Stimulated activated naive CD8-positive, alpha-beta T cell treated with anti-CD3 and anti-CD28 coated beads, Interleukin-15, Interleukin-2, amounts not matched to agents 100 ng/mL and 50 ng/mL, for 24 hours (primary cell): ENCODE measurements around the gene LIFR.

ENCODE experiments used
- H3K27ac Mint-ChIP-seq: one replicate; pipeline ENCODE4 v1.8.0; 2021; ENCODE audit warnings: mild to moderate bottlenecking, mixed read lengths
- H3K27me3 Mint-ChIP-seq: one replicate; pipeline ENCODE4 v1.8.0; 2021; ENCODE audit warnings: mixed read lengths
- H3K36me3 Mint-ChIP-seq: one replicate; pipeline ENCODE4 v1.8.0; 2021; ENCODE audit warnings: low read depth, mixed read lengths
- H3K4me1 Mint-ChIP-seq: one replicate; pipeline ENCODE4 v1.8.0; 2021; ENCODE audit warnings: low read depth, mixed read lengths
- H3K4me3 Mint-ChIP-seq: one replicate; pipeline ENCODE4 v1.8.0; 2021; ENCODE audit warnings: mild to moderate bottlenecking, mixed read lengths
- H3K9me3 Mint-ChIP-seq: one replicate; pipeline ENCODE4 v1.8.0; 2021; ENCODE audit warnings: mixed read lengths

The LIFR gene

GRCh38 chr5:38543886-38544285 is 12.6 kb downstream of the LIFR start:
- H3K27ac Mint-ChIP-seq = no peak overlapping the region
- no peaks in the 10 kb centered on the region for H3K9me3 Mint-ChIP-seq
- H3K4me1 Mint-ChIP-seq = no peaks in the 10 kb centered on the region
- no peaks in the 10 kb centered on the region for H3K36me3 Mint-ChIP-seq
- H3K27me3 Mint-ChIP-seq = peaks cover 24% of the 10 kb centered on the region
- no peak overlapping the region for H3K4me3 Mint-ChIP-seq

GRCh38 chr5:38543074-38543473 is 13.4 kb downstream of the LIFR start:
- no peak overlapping the region for H3K27ac Mint-ChIP-seq

GRCh38 chr5:38541174-38541725 is 15.2 kb downstream of the LIFR start:
- no peaks in the 10 kb centered on the region for H3K9me3 Mint-ChIP-seq
- H3K27me3 Mint-ChIP-seq = peaks cover 34% of the 10 kb centered on the region
- no peaks in the 10 kb centered on the region for H3K4me1 Mint-ChIP-seq
- H3K27ac Mint-ChIP-seq = no peak overlapping the region
- no peaks in the 10 kb centered on the region for H3K36me3 Mint-ChIP-seq
- no peak overlapping the region for H3K4me3 Mint-ChIP-seq

More at GRCh38 chr5:38543074-38543473, 13.4 kb downstream of the LIFR start:
- Mint-ChIP-seq H3K36me3 (no peaks in the 10 kb centered on the region), H3K4me3 (no peak overlapping the region), H3K4me1 (no peaks in the 10 kb centered on the region), H3K9me3 (no peaks in the 10 kb centered on the region), H3K27me3 (peaks cover 27% of the 10 kb centered on the region)

- Mint-ChIP-seq H3K27me3 (peaks cover 34% of the 10 kb centered on the region), H3K9me3 (no peaks in the 10 kb centered on the region), H3K4me3 (no peak overlapping the region), H3K27ac (no peak overlapping the region), H3K36me3 (no peaks in the 10 kb centered on the region), H3K4me1 (no peaks in the 10 kb centered on the region)
Observed at GRCh38 chr5:38540314-38540713, 16.1 kb downstream of the LIFR start.

GRCh38 chr5:38538161-38538560 is 18.3 kb downstream of the LIFR start:
- Mint-ChIP-seq H3K4me1 (no peaks in the 10 kb centered on the region), H3K27ac (no peak overlapping the region), H3K27me3 (peaks cover 24% of the 10 kb centered on the region), H3K36me3 (no peaks in the 10 kb centered on the region), H3K9me3 (no peaks in the 10 kb centered on the region), H3K4me3 (no peak overlapping the region)

- Mint-ChIP-seq H3K4me3 (no peak overlapping the region), H3K27ac (no peak overlapping the region), H3K27me3 (peaks cover 21% of the 10 kb centered on the region), H3K4me1 (no peaks in the 10 kb centered on the region), H3K36me3 (no peaks in the 10 kb centered on the region), H3K9me3 (no peaks in the 10 kb centered on the region)
Observed at GRCh38 chr5:38537505-38537904, 18.9 kb downstream of the LIFR start.

- Mint-ChIP-seq H3K4me3 (no peak overlapping the region), H3K4me1 (no peaks in the 10 kb centered on the region), H3K27me3 (peaks cover 20% of the 10 kb centered on the region), H3K9me3 (no peaks in the 10 kb centered on the region), H3K36me3 (no peaks in the 10 kb centered on the region), H3K27ac (no peak overlapping the region)
Observed at GRCh38 chr5:38536968-38537367, 19.5 kb downstream of the LIFR start.

GRCh38 chr5:38535845-38536244 is 20.6 kb downstream of the LIFR start:
- Mint-ChIP-seq H3K36me3 (no peaks in the 10 kb centered on the region), H3K9me3 (no peaks in the 10 kb centered on the region), H3K4me1 (no peaks in the 10 kb centered on the region), H3K4me3 (no peak overlapping the region), H3K27ac (no peak overlapping the region), H3K27me3 (peaks cover 28% of the 10 kb centered on the region)

GRCh38 chr5:38535248-38535750 is 21.1 kb downstream of the LIFR start:
- Mint-ChIP-seq H3K9me3 (no peaks in the 10 kb centered on the region), H3K36me3 (no peaks in the 10 kb centered on the region), H3K27me3 (peaks cover 31% of the 10 kb centered on the region), H3K27ac (no peak overlapping the region), H3K4me3 (no peak overlapping the region), H3K4me1 (no peaks in the 10 kb centered on the region)

- Mint-ChIP-seq H3K36me3 (no peaks in the 10 kb centered on the region), H3K4me1 (no peaks in the 10 kb centered on the region), H3K27ac (no peak overlapping the region), H3K9me3 (no peaks in the 10 kb centered on the region), H3K27me3 (peaks cover 32% of the 10 kb centered on the region), H3K4me3 (no peak overlapping the region)
Observed at GRCh38 chr5:38534156-38534453, 22.3 kb downstream of the LIFR start.

- Mint-ChIP-seq H3K9me3 (no peaks in the 10 kb centered on the region), H3K27me3 (peaks cover 28% of the 10 kb centered on the region), H3K27ac (no peak overlapping the region), H3K4me1 (no peaks in the 10 kb centered on the region), H3K36me3 (no peaks in the 10 kb centered on the region), H3K4me3 (no peak overlapping the region)
Observed at GRCh38 chr5:38533286-38534155, 22.9 kb downstream of the LIFR start.

GRCh38 chr5:38532165-38532669 is 24.2 kb downstream of the LIFR start:
- Mint-ChIP-seq H3K27ac (no peak overlapping the region), H3K27me3 (peaks cover 18% of the 10 kb centered on the region), H3K9me3 (no peaks in the 10 kb centered on the region), H3K4me1 (no peaks in the 10 kb centered on the region), H3K4me3 (no peak overlapping the region), H3K36me3 (no peaks in the 10 kb centered on the region)

- peaks cover 21% of the 10 kb centered on the region for H3K27me3 Mint-ChIP-seq
- H3K9me3 Mint-ChIP-seq = no peaks in the 10 kb centered on the region
- H3K27ac Mint-ChIP-seq = no peak overlapping the region
- H3K4me3 Mint-ChIP-seq = no peak overlapping the region
- H3K4me1 Mint-ChIP-seq = no peaks in the 10 kb centered on the region
- no peaks in the 10 kb centered on the region for H3K36me3 Mint-ChIP-seq
Observed at GRCh38 chr5:38531518-38531917, 24.9 kb downstream of the LIFR start.

GRCh38 chr5:38529955-38530646 is 26.3 kb downstream of the LIFR start:
- H3K27me3 Mint-ChIP-seq = peaks cover 28% of the 10 kb centered on the region
- no peak overlapping the region for H3K4me3 Mint-ChIP-seq
- H3K9me3 Mint-ChIP-seq = no peaks in the 10 kb centered on the region
- H3K27ac Mint-ChIP-seq = no peak overlapping the region
- no peaks in the 10 kb centered on the region for H3K36me3 Mint-ChIP-seq
- no peaks in the 10 kb centered on the region for H3K4me1 Mint-ChIP-seq

- H3K4me1 Mint-ChIP-seq = no peaks in the 10 kb centered on the region
Observed at GRCh38 chr5:38528162-38528703, 28.2 kb downstream of the LIFR start.

More at GRCh38 chr5:38528162-38528703, 28.2 kb downstream of the LIFR start:
- Mint-ChIP-seq H3K9me3 (no peaks in the 10 kb centered on the region), H3K27me3 (peaks cover 45% of the 10 kb centered on the region), H3K36me3 (no peaks in the 10 kb centered on the region), H3K4me3 (no peak overlapping the region), H3K27ac (no peak overlapping the region)
